RWPE2 (cell line): ENCODE results near the gene SSU72.

ENCODE experiments used
- ATAC-seq: fragments of 200-7000 bp; cut with Tn5 transposase; 3 replicates; pipeline ENCODE4 v1.9.1; 2021; ENCODE audit warnings: low read depth
- DNase-seq: peaks from one replicate; pipeline ENCODE4 v3.0.0-alpha.2; 2020; ENCODE audit warnings: low spot score
- H3K27ac ChIP-seq: fragments of 450-650 bp; 2 replicates; pipeline ENCODE4 v1.5.1; 2017; ENCODE audit warnings: mild to moderate bottlenecking; ENCODE audit not compliant: poor library complexity, severe bottlenecking
- H3K27me3 ChIP-seq: fragments of 250-450 bp; sonication (Bioruptor Pico); 2 replicates; pipeline ENCODE4 v1.5.1; 2021; ENCODE audit warnings: mild to moderate bottlenecking, moderate library complexity; ENCODE audit not compliant: insufficient read depth, poor library complexity, severe bottlenecking
- H3K36me3 ChIP-seq: fragments of 250-450 bp; sonication (Bioruptor Pico); 2 replicates; pipeline ENCODE4 v1.5.1; 2020; ENCODE audit warnings: low read depth, mild to moderate bottlenecking, moderate library complexity
- H3K4me1 ChIP-seq: fragments of 250-450 bp; sonication (Bioruptor Pico); 2 replicates; pipeline ENCODE4 v1.5.1; 2021; ENCODE audit warnings: mild to moderate bottlenecking, moderate library complexity; ENCODE audit not compliant: insufficient read depth, poor library complexity, severe bottlenecking
- H3K4me3 ChIP-seq: fragments of 250-450 bp; sonication (Bioruptor Pico); 2 replicates; pipeline ENCODE4 v1.5.1; 2021; ENCODE audit warnings: mild to moderate bottlenecking, moderate library complexity; ENCODE audit not compliant: severe bottlenecking
- H3K9me3 ChIP-seq: fragments of 250-450 bp; sonication (Bioruptor Pico); 2 replicates; pipeline ENCODE4 v1.5.1; 2021; ENCODE audit warnings: mild to moderate bottlenecking, moderate library complexity; ENCODE audit not compliant: severe bottlenecking
- CTCF ChIP-seq: fragments of 450-650 bp; IDR thresholded peaks from one replicate; pipeline ENCODE4 v1.5.1; 2017; ENCODE audit warnings: mild to moderate bottlenecking, moderate library complexity; ENCODE audit not compliant: poor library complexity, severe bottlenecking

SSU72 gene

GRCh38 chr1:1618396-1619068 is 43.9 kb upstream of the SSU72 start:
- TF ChIP-seq CTCF = no peak

GRCh38 chr1:1617925-1618324 is 43.3 kb upstream of the SSU72 start:
- no peak for TF ChIP-seq CTCF
- Histone ChIP-seq H3K4me3 (no peak overlapping the region), H3K27me3 (no peaks in the 10 kb centered on the region), H3K36me3 (no peaks in the 10 kb centered on the region), H3K4me1 (no peaks in the 10 kb centered on the region), H3K9me3 (no peaks in the 10 kb centered on the region), H3K27ac (no peak overlapping the region)
- no peak for DNase-seq
- ATAC-seq = no peak

More at GRCh38 chr1:1618396-1619068, 43.9 kb upstream of the SSU72 start:
- Histone ChIP-seq H3K4me1 (no peaks in the 10 kb centered on the region), H3K27me3 (no peaks in the 10 kb centered on the region), H3K27ac (no peak overlapping the region), H3K36me3 (no peaks in the 10 kb centered on the region), H3K4me3 (no peak overlapping the region), H3K9me3 (no peaks in the 10 kb centered on the region)
- no peak for ATAC-seq
- DNase-seq = no peak

GRCh38 chr1:1617516-1617915 is 42.9 kb upstream of the SSU72 start:
- Histone ChIP-seq H3K36me3 (no peaks in the 10 kb centered on the region), H3K27me3 (no peaks in the 10 kb centered on the region), H3K9me3 (no peaks in the 10 kb centered on the region), H3K4me3 (no peak overlapping the region), H3K4me1 (no peaks in the 10 kb centered on the region), H3K27ac (no peak overlapping the region)
- TF ChIP-seq CTCF = no peak
- no peak for ATAC-seq
- DNase-seq = no peak

GRCh38 chr1:1616838-1617237 is 42.2 kb upstream of the SSU72 start:
- DNase-seq = peak; percentile 62
- TF ChIP-seq CTCF = no peak
- H3K36me3 ChIP-seq = no peaks in the 10 kb centered on the region
- no peaks in the 10 kb centered on the region for H3K27me3 ChIP-seq
- H3K4me3 ChIP-seq = peak overlapping the region; percentile 83
- H3K4me1 ChIP-seq = no peaks in the 10 kb centered on the region
- ATAC-seq = no peak
- H3K9me3 ChIP-seq = no peaks in the 10 kb centered on the region
- H3K27ac ChIP-seq = no peak overlapping the region

- peak; percentile 65 for DNase-seq
- ATAC-seq = peak; percentile 18
- Histone ChIP-seq H3K36me3 (no peaks in the 10 kb centered on the region), H3K4me1 (no peaks in the 10 kb centered on the region), H3K4me3 (peak overlapping the region; percentile 83), H3K27me3 (no peaks in the 10 kb centered on the region), H3K27ac (peak overlapping the region; percentile 83), H3K9me3 (no peaks in the 10 kb centered on the region)
- TF ChIP-seq CTCF = no peak
Measured at GRCh38 chr1:1616045-1616790, 41.6 kb upstream of the SSU72 start.
